ENCODE data around the gene FGFRL1. TPM values are rescaled to one million over a fixed set of nuclear protein-coding genes. Genes with fewer than 3 reads are reported as not detected.

The FGFRL1 gene
- total and polyA plus RNA-seq, 2 of the 13 experiments (the other 11 are each of a cell fraction or from before 2014, with no cell fraction given) = 19.1 to 30.6 TPM

DNA sequence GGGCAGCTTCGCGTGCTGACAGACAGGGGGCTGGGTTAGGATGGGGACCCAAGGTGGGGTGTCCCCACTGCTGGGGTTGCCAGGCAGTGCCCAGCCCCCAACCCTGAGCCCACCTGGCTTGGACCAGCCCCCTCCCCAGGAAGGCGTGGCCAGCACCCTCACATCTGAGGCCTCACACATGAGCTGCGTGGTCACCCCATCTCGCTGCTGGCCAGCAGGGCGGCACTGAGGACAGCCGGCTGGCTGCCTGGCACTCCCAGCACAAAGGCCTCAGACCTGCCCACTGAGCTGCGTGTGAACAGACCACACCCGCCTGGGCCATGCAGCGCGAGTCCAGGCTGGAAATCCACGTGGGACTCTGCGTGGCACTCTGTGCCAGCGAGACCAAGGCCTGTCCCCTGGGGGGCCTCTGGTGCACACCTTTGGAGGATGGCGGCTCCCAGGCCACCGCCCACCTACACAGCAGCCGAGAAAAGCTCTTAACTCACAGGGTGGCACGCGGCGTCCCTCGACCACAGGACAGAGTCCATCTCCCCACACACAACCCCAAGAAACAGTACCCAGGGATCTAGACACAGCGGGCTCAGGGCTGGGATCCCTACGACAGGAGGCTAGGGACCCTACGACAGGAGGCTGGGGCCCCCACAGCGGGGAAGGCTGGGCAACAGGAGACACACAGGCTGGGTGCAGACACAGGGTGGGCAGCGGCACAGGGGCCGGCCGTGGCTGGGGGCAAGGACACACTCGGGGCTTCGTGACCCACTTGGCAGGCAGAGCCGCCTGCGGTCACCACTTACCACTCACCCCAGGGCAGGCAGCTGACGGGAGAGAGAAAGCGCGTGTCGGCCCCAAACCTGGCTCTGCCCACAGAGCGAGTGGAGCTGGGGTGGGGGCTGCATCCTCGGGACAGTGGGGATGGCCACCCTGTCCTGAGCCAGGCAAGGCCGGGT lies 47.9 kb upstream of the FGFRL1 start:
- no peak overlapping the region for H3K4me2 ChIP-seq (ENCODE audit: low read depth, low read length)
- no peak overlapping the region for H3K4me3 ChIP-seq (replicated peaks in 1 of 3; ENCODE audit: insufficient read depth in 1 of 3, low read depth in 2 of 3, low read length in 3 of 3)
- intact Hi-C loops (cut with micrococcal nuclease; ENCODE audit: unreplicated experiment) (no loop called here), in situ Hi-C loops (cut with HindIII; ENCODE audit: extremely low pct_ligation_motif_present, low pct_unique_long_range_greater_than_20kb) (no loop called here)
- ATAC-seq (no peak), DNase-seq (ENCODE audit: low spot score) (no peak), FAIRE-seq (no peak)
- H3K27ac ChIP-seq (ENCODE audit: extremely low read length, insufficient read depth, low read length) = no peak overlapping the region
- H3K9ac ChIP-seq (ENCODE audit: insufficient read depth, low read depth, low read length) = no peak overlapping the region
- no peaks in the 10 kb centered on the region for H3K79me2 ChIP-seq (ENCODE audit: insufficient read depth, low read length)
- no TSS peak for BruUV-seq (replicated peaks)
- H3K4me1 ChIP-seq (ENCODE audit: insufficient read depth, low read length) = no peaks in the 10 kb centered on the region
- H2AFZ ChIP-seq (ENCODE audit: low read length) = no peak overlapping the region
- 0 out of 5 replicates have a peak, but pooled peaks cover 0 to 1% of the 10 kb centered on the region in 2 experiments for H3K36me3 ChIP-seq (replicated peaks in 1 of 2; ENCODE audit: control insufficient read depth in 1 of 2, insufficient read depth in 2 of 2, low read length in 2 of 2)
- POLR2A ChIA-PET = no interaction called here
- 97% methylated on average over 6 of the region's 39 CpGs for WGBS (ENCODE audit: low lambda C conversion rate)
- no peaks in the 10 kb centered on the region for H3K9me3 ChIP-seq (ENCODE audit: low read length)
- CTCF ChIA-PET (ENCODE audit: low intra/inter-chr PET ratio, low total read pairs) = no interaction called here
- TF ChIP-seq AGO2 (optimal IDR thresholded peaks at IDR 0.05; ENCODE audit: low read depth, low read length) (peak; percentile 18), SAFB2 (CRISPR knock-in tag; IDR thresholded peaks at IDR 0.05; ENCODE audit: borderline replicate concordance, low read depth) (no peak)
- TF ChIP-seq, protein P1, sequence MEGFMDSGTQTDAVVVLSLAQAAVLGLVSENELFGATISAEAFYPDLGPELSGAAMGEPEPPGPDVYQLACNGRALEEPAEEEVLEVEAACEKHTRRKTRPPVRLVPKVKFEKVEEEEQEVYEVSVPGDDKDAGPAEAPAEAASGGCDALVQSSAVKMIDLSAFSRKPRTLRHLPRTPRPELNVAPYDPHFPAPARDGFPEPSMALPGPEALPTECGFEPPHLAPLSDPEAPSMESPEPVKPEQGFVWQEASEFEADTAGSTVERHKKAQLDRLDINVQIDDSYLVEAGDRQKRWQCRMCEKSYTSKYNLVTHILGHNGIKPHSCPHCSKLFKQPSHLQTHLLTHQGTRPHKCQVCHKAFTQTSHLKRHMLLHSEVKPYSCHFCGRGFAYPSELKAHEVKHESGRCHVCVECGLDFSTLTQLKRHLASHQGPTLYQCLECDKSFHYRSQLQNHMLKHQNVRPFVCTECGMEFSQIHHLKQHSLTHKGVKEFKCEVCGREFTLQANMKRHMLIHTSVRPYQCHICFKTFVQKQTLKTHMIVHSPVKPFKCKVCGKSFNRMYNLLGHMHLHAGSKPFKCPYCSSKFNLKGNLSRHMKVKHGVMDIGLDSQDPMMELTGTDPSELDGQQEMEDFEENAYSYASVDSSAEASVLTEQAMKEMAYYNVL (CRISPR knock-in tag; IDR thresholded peaks at IDR 0.05; ENCODE audit: borderline replicate concordance) = no peak
- no peaks in the 10 kb centered on the region for H4K20me1 ChIP-seq (ENCODE audit: insufficient read depth, low read length)
- H3K27me3 ChIP-seq (ENCODE audit: control insufficient read depth in 1 of 2, insufficient read depth in 2 of 2, low read length in 2 of 2) = no peaks in the 10 kb centered on the region

Measured in HepG2 (cell line).